ENCODE measurements around the gene IQSEC3. TPM values are rescaled to one million over a fixed set of nuclear protein-coding genes. Genes with fewer than 3 reads are reported as not detected.
A peak's percentile ranks its signal among the peaks of the same experiment; 100 is the strongest.

The IQSEC3 gene
- total and polyA plus RNA-seq, 2 of the 13 experiments (the other 11 are each of a cell fraction or from before 2014, with no cell fraction given) = not detected

DNA sequence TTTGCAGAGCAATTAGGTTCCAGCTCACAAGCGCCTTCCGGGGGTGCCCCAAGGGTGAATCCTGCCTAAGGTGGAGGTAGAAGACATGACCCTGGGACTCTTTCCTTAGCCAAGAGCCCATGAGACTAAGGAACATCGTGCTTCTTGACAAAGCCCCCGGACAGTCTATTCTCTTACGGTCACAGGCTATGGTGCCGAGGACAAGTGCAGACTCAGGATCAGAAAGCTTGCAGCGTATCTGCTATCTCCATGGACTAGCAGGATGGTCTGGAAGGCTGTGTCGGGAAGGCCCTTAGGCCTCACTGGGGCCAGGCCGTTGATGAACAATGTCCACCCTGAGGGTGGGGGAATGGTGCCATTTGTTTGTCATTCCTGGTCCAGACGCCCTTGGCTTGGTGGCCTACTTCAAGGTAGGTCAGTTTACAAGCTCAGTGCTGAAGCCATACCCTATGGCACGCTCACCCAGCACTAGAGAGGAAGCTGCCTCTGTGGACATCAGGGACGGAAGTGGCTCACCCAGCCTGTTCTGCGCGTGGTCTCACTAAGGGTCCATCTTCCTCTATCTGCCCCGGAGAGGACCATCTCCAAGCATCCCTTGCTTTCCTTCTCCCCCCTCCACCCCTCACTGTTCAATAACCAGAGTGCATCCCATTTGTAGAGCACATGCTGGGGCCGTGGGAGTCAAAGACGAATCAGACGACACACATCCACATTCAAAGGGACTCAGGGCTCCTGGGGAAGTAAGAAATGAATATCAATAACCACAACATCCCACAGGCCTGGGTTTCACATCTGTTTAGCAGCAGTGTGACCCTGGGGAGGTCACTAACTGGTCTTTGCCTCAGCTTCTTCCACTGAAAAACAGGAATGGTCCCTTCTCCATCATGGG lies 45.0 kb upstream of the IQSEC3 start (continued):
- TF ChIP-seq, protein P1, sequence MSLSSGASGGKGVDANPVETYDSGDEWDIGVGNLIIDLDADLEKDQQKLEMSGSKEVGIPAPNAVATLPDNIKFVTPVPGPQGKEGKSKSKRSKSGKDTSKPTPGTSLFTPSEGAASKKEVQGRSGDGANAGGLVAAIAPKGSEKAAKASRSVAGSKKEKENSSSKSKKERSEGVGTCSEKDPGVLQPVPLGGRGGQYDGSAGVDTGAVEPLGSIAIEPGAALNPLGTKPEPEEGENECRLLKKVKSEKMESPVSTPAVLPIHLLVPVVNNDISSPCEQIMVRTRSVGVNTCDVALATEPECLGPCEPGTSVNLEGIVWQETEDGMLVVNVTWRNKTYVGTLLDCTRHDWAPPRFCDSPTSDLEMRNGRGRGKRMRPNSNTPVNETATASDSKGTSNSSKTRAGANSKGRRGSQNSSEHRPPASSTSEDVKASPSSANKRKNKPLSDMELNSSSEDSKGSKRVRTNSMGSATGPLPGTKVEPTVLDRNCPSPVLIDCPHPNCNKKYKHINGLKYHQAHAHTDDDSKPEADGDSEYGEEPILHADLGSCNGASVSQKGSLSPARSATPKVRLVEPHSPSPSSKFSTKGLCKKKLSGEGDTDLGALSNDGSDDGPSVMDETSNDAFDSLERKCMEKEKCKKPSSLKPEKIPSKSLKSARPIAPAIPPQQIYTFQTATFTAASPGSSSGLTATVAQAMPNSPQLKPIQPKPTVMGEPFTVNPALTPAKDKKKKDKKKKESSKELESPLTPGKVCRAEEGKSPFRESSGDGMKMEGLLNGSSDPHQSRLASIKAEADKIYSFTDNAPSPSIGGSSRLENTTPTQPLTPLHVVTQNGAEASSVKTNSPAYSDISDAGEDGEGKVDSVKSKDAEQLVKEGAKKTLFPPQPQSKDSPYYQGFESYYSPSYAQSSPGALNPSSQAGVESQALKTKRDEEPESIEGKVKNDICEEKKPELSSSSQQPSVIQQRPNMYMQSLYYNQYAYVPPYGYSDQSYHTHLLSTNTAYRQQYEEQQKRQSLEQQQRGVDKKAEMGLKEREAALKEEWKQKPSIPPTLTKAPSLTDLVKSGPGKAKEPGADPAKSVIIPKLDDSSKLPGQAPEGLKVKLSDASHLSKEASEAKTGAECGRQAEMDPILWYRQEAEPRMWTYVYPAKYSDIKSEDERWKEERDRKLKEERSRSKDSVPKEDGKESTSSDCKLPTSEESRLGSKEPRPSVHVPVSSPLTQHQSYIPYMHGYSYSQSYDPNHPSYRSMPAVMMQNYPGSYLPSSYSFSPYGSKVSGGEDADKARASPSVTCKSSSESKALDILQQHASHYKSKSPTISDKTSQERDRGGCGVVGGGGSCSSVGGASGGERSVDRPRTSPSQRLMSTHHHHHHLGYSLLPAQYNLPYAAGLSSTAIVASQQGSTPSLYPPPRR (CRISPR knock-in tag; IDR thresholded peaks at IDR 0.05; ENCODE audit: borderline replicate concordance) = 0 out of 2 replicates have a peak, but pooled peaks have one; percentile 24
- no peak for TF ChIP-seq ZNF749 (CRISPR knock-in tag; IDR thresholded peaks at IDR 0.05; ENCODE audit: borderline replicate concordance)
- TF ChIP-seq ZNF788 (CRISPR knock-in tag; IDR thresholded peaks at IDR 0.05; ENCODE audit: borderline replicate concordance) = peak; percentile 28; the same call in 1 of the 2 replicates
- no peak for TF ChIP-seq ZSCAN12 (CRISPR knock-in tag; IDR thresholded peaks at IDR 0.05)
- no peak for TF ChIP-seq ONECUT2 (CRISPR knock-in tag; IDR thresholded peaks at IDR 0.05)
- TF ChIP-seq ZKSCAN1 (IDR thresholded peaks at IDR 0.05; ENCODE audit: low read length) = no peak

DNA sequence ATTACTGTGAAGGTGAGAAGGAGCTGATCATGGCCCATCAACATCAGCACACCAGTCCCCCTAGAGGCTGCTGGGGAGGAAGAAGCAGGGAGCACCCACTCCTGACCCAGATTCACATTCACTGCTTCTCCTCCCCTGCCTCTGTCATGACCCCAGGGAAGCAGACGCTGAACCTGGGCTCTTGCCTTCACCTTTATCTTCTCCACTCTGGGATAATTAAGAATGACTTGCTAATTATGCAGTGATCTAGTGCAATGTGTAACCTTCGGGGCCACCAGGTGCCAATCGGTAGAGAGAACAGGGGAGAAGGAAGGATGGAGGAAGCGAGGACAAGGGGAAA lies 44.4 kb upstream of the IQSEC3 start:
- no TSS peak for BruUV-seq (replicated peaks)
- peaks cover 36% of the 10 kb centered on the region for H3K4me1 ChIP-seq (ENCODE audit: insufficient read depth, low read length)
- DNase-seq (ENCODE audit: low spot score) (peak; percentile 9), FAIRE-seq (no peak), ATAC-seq (peak; percentile 16)
- CTCF ChIA-PET (ENCODE audit: low intra/inter-chr PET ratio, low total read pairs) = no interaction called here
- no peaks in the 10 kb centered on the region for H4K20me1 ChIP-seq (ENCODE audit: insufficient read depth, low read length)
- no peak overlapping the region for H3K4me3 ChIP-seq (replicated peaks in 1 of 3; ENCODE audit: insufficient read depth in 1 of 3, low read depth in 2 of 3, low read length in 3 of 3)
- no peaks in the 10 kb centered on the region for H3K27me3 ChIP-seq (ENCODE audit: control insufficient read depth in 1 of 2, insufficient read depth in 2 of 2, low read length in 2 of 2)
- peaks cover 3 to 15% of the 10 kb centered on the region in 2 experiments; a peak in 3 of 5 replicates for H3K36me3 ChIP-seq (replicated peaks in 1 of 2; ENCODE audit: control insufficient read depth in 1 of 2, insufficient read depth in 2 of 2, low read length in 2 of 2)
- H3K9me3 ChIP-seq (ENCODE audit: low read length) = no peaks in the 10 kb centered on the region
- H3K9ac ChIP-seq (ENCODE audit: insufficient read depth, low read depth, low read length) = no peak overlapping the region
- H3K27ac ChIP-seq (ENCODE audit: extremely low read length, insufficient read depth, low read length) = peak overlapping the region; percentile 72
- POLR2A ChIA-PET = no interaction called here
- WGBS (ENCODE audit: low lambda C conversion rate) = 78% methylated on average over 4 of the region's 4 CpGs
- intact Hi-C loops (cut with micrococcal nuclease; ENCODE audit: unreplicated experiment) = no loop called here
- no peaks in the 10 kb centered on the region for H3K79me2 ChIP-seq (ENCODE audit: insufficient read depth, low read length)
- H2AFZ ChIP-seq (ENCODE audit: low read length) = no peak overlapping the region
- H3K4me2 ChIP-seq (ENCODE audit: low read depth, low read length) = no peak overlapping the region
- in situ Hi-C loops (cut with HindIII; ENCODE audit: extremely low pct_ligation_motif_present, low pct_unique_long_range_greater_than_20kb) = no loop called here
- TF ChIP-seq CCAR2 (optimal IDR thresholded peaks at IDR 0.05; ENCODE audit: low read depth, low read length) (peak; percentile 60), MIXL1 (CRISPR knock-in tag; IDR thresholded peaks at IDR 0.05) (no peak), KLF13 (CRISPR knock-in tag; IDR thresholded peaks at IDR 0.05) (no peak), ZNF558 (CRISPR knock-in tag; IDR thresholded peaks at IDR 0.05; ENCODE audit: borderline replicate concordance) (no peak), ZNF263 (CRISPR knock-in tag; IDR thresholded peaks at IDR 0.05) (peak; percentile 95), FOXK2 (IDR thresholded peaks at IDR 0.05) (no peak), SP5 (CRISPR knock-in tag; IDR thresholded peaks at IDR 0.05; ENCODE audit: borderline replicate concordance, low read depth) (no peak), ZNF652 (CRISPR knock-in tag; IDR thresholded peaks at IDR 0.05; ENCODE audit: borderline replicate concordance, low read depth) (no peak), FOSL2 (CRISPR knock-in tag; IDR thresholded peaks at IDR 0.05) (no peak), ATF7-NPFF (CRISPR knock-in tag; IDR thresholded peaks at IDR 0.05; ENCODE audit: low read depth) (no peak)
- TF ChIP-seq, protein P2, sequence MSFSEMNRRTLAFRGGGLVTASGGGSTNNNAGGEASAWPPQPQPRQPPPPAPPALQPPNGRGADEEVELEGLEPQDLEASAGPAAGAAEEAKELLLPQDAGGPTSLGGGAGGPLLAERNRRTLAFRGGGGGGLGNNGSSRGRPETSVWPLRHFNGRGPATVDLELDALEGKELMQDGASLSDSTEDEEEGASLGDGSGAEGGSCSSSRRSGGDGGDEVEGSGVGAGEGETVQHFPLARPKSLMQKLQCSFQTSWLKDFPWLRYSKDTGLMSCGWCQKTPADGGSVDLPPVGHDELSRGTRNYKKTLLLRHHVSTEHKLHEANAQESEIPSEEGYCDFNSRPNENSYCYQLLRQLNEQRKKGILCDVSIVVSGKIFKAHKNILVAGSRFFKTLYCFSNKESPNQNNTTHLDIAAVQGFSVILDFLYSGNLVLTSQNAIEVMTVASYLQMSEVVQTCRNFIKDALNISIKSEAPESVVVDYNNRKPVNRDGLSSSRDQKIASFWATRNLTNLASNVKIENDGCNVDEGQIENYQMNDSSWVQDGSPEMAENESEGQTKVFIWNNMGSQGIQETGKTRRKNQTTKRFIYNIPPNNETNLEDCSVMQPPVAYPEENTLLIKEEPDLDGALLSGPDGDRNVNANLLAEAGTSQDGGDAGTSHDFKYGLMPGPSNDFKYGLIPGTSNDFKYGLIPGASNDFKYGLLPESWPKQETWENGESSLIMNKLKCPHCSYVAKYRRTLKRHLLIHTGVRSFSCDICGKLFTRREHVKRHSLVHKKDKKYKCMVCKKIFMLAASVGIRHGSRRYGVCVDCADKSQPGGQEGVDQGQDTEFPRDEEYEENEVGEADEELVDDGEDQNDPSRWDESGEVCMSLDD (CRISPR knock-in tag; IDR thresholded peaks at IDR 0.05; ENCODE audit: borderline replicate concordance) = no peak
